ENCODE data around the gene VCP. TPM values are rescaled to one million over a fixed set of nuclear protein-coding genes. Genes with fewer than 3 reads are reported as not detected.

VCP gene
- 468 and 475 TPM in 2 replicates for total RNA-seq

DNA sequence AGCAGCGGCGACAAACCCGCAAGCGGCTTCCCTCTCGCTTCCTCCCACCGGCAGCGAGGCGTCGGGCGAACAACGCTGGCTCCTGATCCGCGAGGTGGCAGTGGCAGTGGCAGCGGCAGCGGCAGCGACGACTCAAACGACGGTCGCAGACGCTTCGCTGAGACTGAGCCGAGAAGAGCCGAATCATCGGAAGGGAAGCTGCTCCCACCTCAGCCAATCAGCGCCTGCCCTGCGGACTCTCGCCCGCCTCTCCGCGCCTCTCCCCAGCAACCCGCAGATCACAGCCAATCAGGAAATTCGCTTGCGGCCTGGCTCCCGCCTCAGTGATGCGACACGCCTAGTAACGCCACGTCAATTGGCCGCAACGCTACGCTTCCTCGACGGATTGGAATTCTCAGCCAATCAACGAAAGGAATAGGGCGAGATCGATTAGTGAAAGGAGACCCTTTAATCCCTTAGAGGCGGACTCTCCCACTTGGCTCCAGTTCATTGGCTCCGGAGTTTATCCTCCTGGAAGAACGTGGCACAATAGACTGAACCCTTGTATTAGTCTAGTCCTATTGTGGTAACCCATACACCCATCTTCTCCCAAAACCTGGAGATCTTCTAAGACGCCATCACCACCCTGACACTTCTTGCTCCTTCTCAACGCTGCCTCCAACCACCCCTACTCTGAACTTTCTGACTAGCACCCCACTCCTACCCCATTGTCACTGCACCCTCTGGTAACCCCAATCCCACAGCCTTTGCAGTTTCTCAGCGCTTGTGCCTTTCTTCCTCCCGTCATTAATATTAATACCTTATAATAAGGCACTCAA is at the start of gene VCP:
VCP (minus strand) TSS at position 165 of the 818 bp plus-strand sequence. CDS start 272 bp downstream, outside the sequence.

DNA sequence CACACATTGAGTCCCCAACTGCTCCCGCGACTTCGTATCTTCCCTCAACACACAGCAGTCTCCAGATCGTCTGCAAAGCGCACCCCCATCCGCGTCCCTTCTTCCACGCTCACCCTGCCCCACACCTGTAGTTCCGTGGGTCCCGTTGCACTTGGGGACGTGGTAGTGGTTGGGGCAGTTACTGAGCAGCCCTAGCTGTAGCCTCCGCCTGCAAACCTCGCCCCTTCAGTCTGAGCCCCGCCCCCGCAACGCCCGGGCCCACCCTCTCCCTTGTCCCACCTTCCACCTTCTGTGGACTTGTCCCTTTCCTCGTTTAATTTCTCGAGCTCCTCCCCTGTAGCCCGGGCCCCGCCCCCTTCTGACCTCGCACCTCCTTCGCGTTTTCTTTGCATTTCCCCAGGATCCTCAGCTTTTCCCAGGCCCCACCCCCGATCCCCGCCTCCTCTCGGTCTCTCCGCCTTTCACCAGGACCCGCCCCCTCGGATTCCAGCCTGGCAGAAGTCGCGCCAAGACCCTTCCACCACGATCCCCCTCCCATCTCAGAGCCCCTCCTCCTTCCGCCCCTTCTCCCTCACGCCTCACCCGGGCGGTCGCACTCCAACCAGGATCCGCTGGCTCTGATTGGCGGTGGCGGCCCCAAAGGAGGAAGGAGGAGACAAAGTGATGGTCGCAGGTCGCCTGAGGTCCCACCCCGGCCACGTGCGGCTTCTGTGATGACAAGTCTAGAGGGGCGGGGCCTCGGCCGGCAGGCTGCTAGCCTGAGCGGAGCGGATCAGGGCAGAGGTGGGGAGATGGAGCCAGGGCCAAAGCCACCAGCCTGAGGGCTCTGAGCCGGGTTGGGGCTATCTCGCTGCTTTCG is 43.5 kb upstream of the VCP start, which contains the start of gene ATOSB:
ATOSB (minus strand) TSS at position 183 of the 859 bp plus-strand sequence. CDS start 7,588 bp downstream, outside the sequence.

DNA sequence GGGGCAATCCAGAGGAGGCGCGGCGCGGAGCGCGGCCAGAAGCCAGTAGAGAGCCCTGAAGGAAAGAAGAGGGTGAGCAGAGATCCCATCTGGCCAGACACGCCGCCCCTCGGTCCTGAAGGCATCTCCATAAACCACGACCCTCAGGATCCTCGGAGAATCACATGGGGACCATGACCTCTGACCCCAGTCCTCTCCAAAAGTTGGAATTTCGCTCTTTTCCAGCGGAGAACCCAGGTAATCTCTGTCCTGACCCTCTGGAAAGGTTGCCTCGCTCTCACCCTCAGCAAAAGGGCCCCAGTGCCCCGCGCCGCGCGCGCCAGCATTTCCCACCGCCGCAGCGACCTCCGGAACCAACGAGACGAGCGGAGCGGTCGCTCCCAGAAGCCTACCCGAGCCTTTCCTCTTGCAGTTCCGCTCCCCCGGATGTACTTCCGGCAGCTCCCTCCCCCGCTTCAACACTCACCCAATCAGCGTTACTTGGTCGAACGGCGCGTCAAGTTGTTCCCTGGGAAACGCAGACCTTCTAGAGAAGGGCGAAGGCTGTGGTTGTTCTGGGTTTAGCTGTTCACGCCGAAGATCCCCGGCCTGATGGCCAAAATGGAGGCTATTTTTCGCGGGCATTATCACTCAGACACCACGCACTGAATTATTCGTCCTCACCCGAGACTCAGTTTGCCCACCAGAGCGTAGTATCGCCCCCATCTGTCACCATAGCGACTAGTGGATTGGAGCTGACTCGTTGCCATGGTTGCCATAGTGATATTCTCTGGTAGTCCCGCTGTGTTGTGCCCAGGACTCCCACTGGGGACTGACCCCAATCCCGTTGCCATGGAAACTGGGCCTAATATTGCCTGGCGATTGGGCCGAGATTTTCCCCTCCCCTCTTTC is 30.6 kb upstream of the VCP start, which contains the start of gene STOML2:
STOML2 (minus strand) TSS at position 363 of the 891 bp plus-strand sequence; CDS start at position 326, 37 bp downstream.

DNA sequence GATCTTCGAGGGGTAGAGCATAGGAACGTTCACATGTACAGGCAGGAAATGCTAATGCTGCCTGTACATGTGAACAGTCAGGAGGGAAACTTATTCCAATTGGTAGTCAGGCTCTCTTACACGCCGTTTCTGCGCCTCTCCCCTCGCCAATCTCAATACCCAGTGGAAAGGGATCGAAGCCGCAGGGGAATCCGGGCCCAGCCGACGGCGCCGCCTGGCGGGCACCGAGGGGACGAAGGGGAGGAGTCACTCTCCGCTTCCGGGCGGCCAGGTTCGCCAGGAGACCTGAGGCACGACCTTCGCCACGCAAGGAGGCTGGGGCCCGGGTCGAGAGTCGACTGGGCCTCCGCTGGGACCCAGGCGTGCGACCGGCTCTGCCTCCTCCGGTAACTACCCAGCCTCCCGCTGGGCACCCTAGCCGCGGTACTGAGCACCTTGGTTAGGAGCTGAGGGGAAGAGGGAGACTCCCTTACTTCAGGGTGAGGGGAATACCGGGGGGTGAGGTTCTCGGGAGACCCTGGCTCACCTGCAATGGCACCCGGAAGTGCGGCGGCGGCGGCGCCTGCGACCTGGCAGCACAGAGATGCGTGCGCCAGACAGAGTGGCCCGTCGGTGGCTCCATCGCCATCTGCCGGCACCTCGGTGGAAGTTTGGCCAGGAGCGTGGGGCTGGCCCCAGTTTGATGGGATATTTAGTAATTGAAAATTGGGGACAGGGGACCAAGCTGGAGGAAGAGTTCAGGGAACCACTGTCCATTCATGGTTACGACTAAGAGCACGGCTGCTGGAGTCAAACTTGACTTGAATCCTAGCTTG is 23.8 kb upstream of the VCP start, which contains the start of gene PIGO:
PIGO (minus strand) TSS at position 557 of the 815 bp plus-strand sequence. CDS start 1,026 bp downstream, outside the sequence.

DNA sequence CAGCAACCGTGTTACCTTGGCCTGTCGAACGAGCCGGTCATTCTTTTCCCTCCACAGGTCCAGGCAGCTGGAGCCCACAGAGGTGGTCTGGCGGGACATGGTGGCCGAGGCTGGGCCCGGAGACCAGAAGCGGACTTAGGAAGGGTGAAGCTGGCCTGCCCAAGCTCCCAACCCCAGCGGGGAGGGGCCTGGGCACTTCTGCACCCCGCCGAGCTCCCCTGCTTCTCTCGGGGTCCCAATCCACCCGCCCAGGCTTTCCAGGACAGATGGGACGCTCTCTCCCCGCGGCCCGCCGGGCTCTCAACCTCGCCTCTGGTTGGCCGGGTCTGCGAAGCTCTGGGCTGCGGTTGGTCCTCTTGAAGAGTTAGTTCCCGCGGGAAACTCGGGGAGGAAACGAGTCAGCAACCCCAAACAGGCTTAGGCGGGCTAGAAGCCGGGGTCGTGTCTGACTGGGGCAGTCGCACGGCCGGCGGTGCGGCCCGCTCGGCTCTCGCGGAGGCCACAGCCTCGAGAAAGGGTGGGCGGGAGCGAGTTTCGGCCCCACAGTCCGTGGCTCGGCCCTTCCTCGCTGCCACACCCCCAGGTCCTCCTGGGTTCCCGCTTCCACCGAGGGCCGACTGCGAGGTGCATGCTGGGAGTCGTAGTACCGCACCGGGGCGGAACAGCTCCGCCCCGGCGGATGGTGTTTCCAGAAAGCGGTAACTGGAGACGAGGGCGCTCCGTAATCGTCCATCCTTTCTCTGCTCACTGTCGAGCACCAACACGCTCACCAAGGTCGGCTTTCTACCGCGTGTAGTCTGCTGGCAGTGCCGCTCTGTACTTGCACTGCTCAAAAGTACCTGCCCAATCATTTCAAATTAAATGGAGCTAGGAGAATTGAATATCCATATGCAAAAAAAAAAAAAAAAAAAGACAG is 7.3 kb upstream of the VCP start, which contains the start of gene FANCG:
FANCG (minus strand) TSS at position 517 of the 916 bp plus-strand sequence; CDS start at position 99, 418 bp downstream.

Other genes starting within 250 kb of the VCP start
- gene PHF24, start 114.3 kb downstream of the VCP start, total RNA-seq = 0.09 and 0.16 TPM in 2 replicates
- 6.5 and 8.0 TPM in 2 replicates for gene DNAJB5, start 82.9 kb downstream of the VCP start, total RNA-seq
- 11.5 and 11.8 TPM in 2 replicates for gene FANCG, start 7.3 kb upstream of the VCP start, total RNA-seq
- 6.9 and 9.0 TPM in 2 replicates for gene PIGO, start 24.0 kb upstream of the VCP start, total RNA-seq
- 123 and 154 TPM in 2 replicates for gene STOML2, start 30.5 kb upstream of the VCP start, total RNA-seq
- 11.3 and 19.5 TPM in 2 replicates for gene ATOSB, start 43.2 kb upstream of the VCP start, total RNA-seq
- gene UNC13B, start 89.4 kb upstream of the VCP start, total RNA-seq = 21.0 and 25.5 TPM in 2 replicates